WERI-Rb-1 (cell line): ENCODE results near the gene SLC7A7.

Source experiments
- DNase-seq: peaks from one replicate; pipeline ENCODE4 v3.0.0-alpha.2; 2020
- H3K27ac ChIP-seq: fragments of 250-450 bp; sonication (Bioruptor Pico); 2 replicates; pipeline ENCODE4 v1.5.1; 2020; ENCODE audit warnings: mild to moderate bottlenecking, moderate library complexity
- H3K27me3 ChIP-seq: fragments of 250-450 bp; sonication (Bioruptor Pico); 2 replicates; pipeline ENCODE4 v1.5.1; 2021; ENCODE audit warnings: mild to moderate bottlenecking, low read depth, moderate library complexity; ENCODE audit not compliant: insufficient read depth, severe bottlenecking
- H3K36me3 ChIP-seq: fragments of 250-450 bp; sonication (Bioruptor Pico); 2 replicates; pipeline ENCODE4 v1.5.1; 2020; ENCODE audit warnings: mild to moderate bottlenecking, moderate library complexity
- H3K4me3 ChIP-seq: 2 replicates; pipeline ENCODE4 v1.5.1; 2011; ENCODE audit warnings: low read depth, mild to moderate bottlenecking, control low read depth, low read length
- H3K9me3 ChIP-seq: fragments of 250-450 bp; sonication (Bioruptor Pico); 2 replicates; pipeline ENCODE4 v1.5.1; 2021; ENCODE audit warnings: mild to moderate bottlenecking, moderate library complexity; ENCODE audit not compliant: severe bottlenecking
- CTCF ChIP-seq: IDR thresholded peaks from 2 replicates; pipeline ENCODE4 v1.5.1; 2011; ENCODE audit warnings: low read depth, mild to moderate bottlenecking, control low read depth, inconsistent platforms, low read length

SLC7A7 gene

GRCh38 chr14:22824711-22825359 is 9.6 kb upstream of the SLC7A7 start:
- Histone ChIP-seq H3K27ac (no peak overlapping the region), H3K4me3 (no peak overlapping the region)

GRCh38 chr14:22822571-22823098 is 7.4 kb upstream of the SLC7A7 start:
- DNase-seq: peak; percentile 26
- Histone ChIP-seq H3K9me3 (no peaks in the 10 kb centered on the region), H3K4me3 (no peak overlapping the region), H3K27me3 (no peaks in the 10 kb centered on the region), H3K27ac (no peak overlapping the region), H3K36me3 (no peaks in the 10 kb centered on the region)
- peak; percentile 43 for TF ChIP-seq CTCF

More at GRCh38 chr14:22824711-22825359, 9.6 kb upstream of the SLC7A7 start:
- Histone ChIP-seq H3K27me3 (no peaks in the 10 kb centered on the region), H3K9me3 (peaks cover 4% of the 10 kb centered on the region), H3K36me3 (no peaks in the 10 kb centered on the region)
- no peak for TF ChIP-seq CTCF
- no peak for DNase-seq

- Histone ChIP-seq H3K36me3 (no peaks in the 10 kb centered on the region), H3K9me3 (no peaks in the 10 kb centered on the region), H3K4me3 (no peak overlapping the region), H3K27me3 (no peaks in the 10 kb centered on the region), H3K27ac (no peak overlapping the region)
- TF ChIP-seq CTCF: no peak
- DNase-seq: no peak
Measured at GRCh38 chr14:22822016-22822570, 6.9 kb upstream of the SLC7A7 start.

GRCh38 chr14:22821193-22822015 is 6.2 kb upstream of the SLC7A7 start:
- DNase-seq: no peak
- H3K36me3 ChIP-seq: no peaks in the 10 kb centered on the region
- H3K9me3 ChIP-seq: no peaks in the 10 kb centered on the region
- H3K27me3 ChIP-seq: no peaks in the 10 kb centered on the region
- H3K27ac ChIP-seq: no peak overlapping the region
- no peak for TF ChIP-seq CTCF
- no peak overlapping the region for H3K4me3 ChIP-seq

GRCh38 chr14:22820731-22821130 is 5.5 kb upstream of the SLC7A7 start:
- TF ChIP-seq CTCF: no peak
- Histone ChIP-seq H3K27me3 (no peaks in the 10 kb centered on the region), H3K36me3 (no peaks in the 10 kb centered on the region), H3K27ac (no peak overlapping the region), H3K9me3 (no peaks in the 10 kb centered on the region), H3K4me3 (no peak overlapping the region)
- no peak for DNase-seq
